OCI-LY3 (cell line): ENCODE results near the gene COMMD1.

Experiments used
- H2AFZ ChIP-seq: fragments of 200-600, 300-600 bp; shearing (Covaris generic); 2 replicates; pipeline ENCODE4 v1.6.0; 2014; ENCODE audit warnings: antibody characterized with exemption, low read depth, low read length
- H3K27ac ChIP-seq: fragments of 200-600, 300-600 bp; sonication (generic); 2 replicates; pipeline ENCODE4 v1.5.1; 2014; ENCODE audit warnings: mild to moderate bottlenecking, low read length, moderate library complexity, mixed read lengths
- H3K27me3 ChIP-seq: fragments of 200-600, 300-600 bp; sonication (generic); 2 replicates; pipeline ENCODE4 v1.6.1; 2014; ENCODE audit warnings: low read depth, low read length, mixed read lengths
- H3K36me3 ChIP-seq: fragments of 200-600, 300-600 bp; sonication (generic); replicated peaks from 2 replicates; pipeline ENCODE3; 2014; ENCODE audit warnings: low read depth, low read length, mixed read lengths
- H3K4me1 ChIP-seq: fragments of 300-600, 200-600 bp; sonication (generic); 2 replicates; pipeline ENCODE4 v1.6.1; 2014; ENCODE audit warnings: low read length, mixed read lengths
- H3K4me2 ChIP-seq: fragments of 200-600, 300-600 bp; sonication (generic); 2 replicates; pipeline ENCODE4 v1.6.1; 2014; ENCODE audit warnings: low read length, mixed read lengths
- H3K4me3 ChIP-seq: fragments of 300-600, 200-600 bp; sonication (generic); 2 replicates; pipeline ENCODE4 v1.5.1; 2014; ENCODE audit warnings: antibody characterized with exemption, mild to moderate bottlenecking, low read length, moderate library complexity
- H3K79me2 ChIP-seq: fragments of 300-600, 200-600 bp; shearing (Covaris generic); 2 replicates; pipeline ENCODE4 v1.6.1; 2014; ENCODE audit warnings: mild to moderate bottlenecking, low read length, mixed read lengths
- H3K9ac ChIP-seq: fragments of 300-600, 200-600 bp; shearing (Covaris generic); 2 replicates; pipeline ENCODE4 v1.6.0; 2014; ENCODE audit warnings: mild to moderate bottlenecking, low read length, moderate library complexity
- H3K9me3 ChIP-seq: fragments of 200-600, 300-600 bp; shearing (Covaris generic); 2 replicates; pipeline ENCODE4 v1.6.1; 2014; ENCODE audit warnings: low read length, mixed read lengths; ENCODE audit not compliant: insufficient read depth
- H4K20me1 ChIP-seq: fragments of 200-600, 300-600 bp; sonication (generic); 2 replicates; pipeline ENCODE4 v1.6.1; 2016; ENCODE audit warnings: low read length, mixed read lengths; ENCODE audit not compliant: insufficient read depth
- CTCF ChIP-seq: fragments of 200-600, 300-600 bp; sonication (generic); IDR thresholded peaks from 2 replicates; pipeline ENCODE4 v1.5.1; 2014; ENCODE audit warnings: antibody characterized with exemption, low read length, low read depth
- EZH2phosphoT487 ChIP-seq: fragments of 200-600 bp; shearing (Covaris generic); IDR thresholded peaks from 2 replicates; pipeline ENCODE4 v1.6.1; 2018; ENCODE audit warnings: antibody characterized with exemption, mixed run types, low read depth

The COMMD1 gene

GRCh38 chr2:61948661-61949457, 43.4 kb downstream of the COMMD1 start:
- Histone ChIP-seq H3K9me3 (peaks cover 4% of the 10 kb centered on the region; the same call in 1 of the 2 replicates), H2AFZ (no peak overlapping the region), H3K27me3 (no peaks in the 10 kb centered on the region), H3K79me2 (no peaks in the 10 kb centered on the region), H3K4me1 (no peaks in the 10 kb centered on the region), H3K4me2 (no peak overlapping the region), H4K20me1 (no peaks in the 10 kb centered on the region), H3K4me3 (no peak overlapping the region), H3K9ac (no peak overlapping the region), H3K36me3 (peaks cover 5% of the 10 kb centered on the region), H3K27ac (no peak overlapping the region)
- TF ChIP-seq EZH2phosphoT487 (no peak), CTCF (no peak)

GRCh38 chr2:61949458-61949713, 43.9 kb downstream of the COMMD1 start:
- Histone ChIP-seq H3K27me3 (no peaks in the 10 kb centered on the region), H4K20me1 (no peaks in the 10 kb centered on the region), H3K4me1 (no peaks in the 10 kb centered on the region), H3K4me2 (no peak overlapping the region), H3K27ac (no peak overlapping the region), H3K79me2 (no peaks in the 10 kb centered on the region), H3K4me3 (no peak overlapping the region), H2AFZ (no peak overlapping the region), H3K9me3 (peaks cover 4% of the 10 kb centered on the region; the same call in 1 of the 2 replicates), H3K36me3 (peaks cover 5% of the 10 kb centered on the region), H3K9ac (no peak overlapping the region)
- TF ChIP-seq CTCF (no peak), EZH2phosphoT487 (no peak)

GRCh38 chr2:61949714-61950560, 44.5 kb downstream of the COMMD1 start:
- peaks cover 4% of the 10 kb centered on the region; the same call in 1 of the 2 replicates for H3K9me3 ChIP-seq
- no peak overlapping the region for H3K27ac ChIP-seq

More at GRCh38 chr2:61949714-61950560, 44.5 kb downstream of the COMMD1 start:
- H3K36me3 ChIP-seq = peaks cover 5% of the 10 kb centered on the region
- no peaks in the 10 kb centered on the region for H4K20me1 ChIP-seq
- H2AFZ ChIP-seq = no peak overlapping the region
- no peak for TF ChIP-seq CTCF
- no peak for TF ChIP-seq EZH2phosphoT487
- H3K27me3 ChIP-seq = no peaks in the 10 kb centered on the region
- H3K9ac ChIP-seq = no peak overlapping the region
- no peaks in the 10 kb centered on the region for H3K79me2 ChIP-seq
- no peak overlapping the region for H3K4me2 ChIP-seq
- no peaks in the 10 kb centered on the region for H3K4me1 ChIP-seq
- no peak overlapping the region for H3K4me3 ChIP-seq
